GM18499 (cell line): ENCODE results near the gene SLCO4A1.

ENCODE experiments used
- ATAC-seq: cut with Tn5 transposase; IDR thresholded peaks from one replicate; pipeline ENCODE4 v1.9.1; 2021; ENCODE audit warnings: moderate number of reproducible peaks; ENCODE audit not compliant: insufficient read depth, unreplicated experiment

SLCO4A1 gene

DNA sequence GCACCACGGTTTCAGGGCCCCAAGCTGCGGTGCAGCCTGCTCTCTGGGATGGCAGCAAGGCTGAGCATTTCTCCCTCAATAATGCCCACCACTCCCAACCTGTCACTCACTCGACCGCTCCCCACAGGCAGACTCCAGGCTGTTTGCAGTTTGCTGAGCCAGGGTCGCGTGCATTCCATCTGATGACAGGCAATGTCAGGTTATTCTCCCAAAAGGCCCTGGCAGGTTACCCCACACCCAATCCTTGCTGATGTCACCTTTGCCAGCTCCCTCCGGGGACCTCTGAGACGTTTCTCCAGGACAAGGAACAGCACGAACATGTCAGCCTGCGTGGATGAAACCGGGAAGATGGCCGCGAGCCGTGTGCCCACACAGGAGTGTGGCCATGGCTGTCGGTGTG, 7.1 kb upstream of the SLCO4A1 start:
- no peak for ATAC-seq

DNA sequence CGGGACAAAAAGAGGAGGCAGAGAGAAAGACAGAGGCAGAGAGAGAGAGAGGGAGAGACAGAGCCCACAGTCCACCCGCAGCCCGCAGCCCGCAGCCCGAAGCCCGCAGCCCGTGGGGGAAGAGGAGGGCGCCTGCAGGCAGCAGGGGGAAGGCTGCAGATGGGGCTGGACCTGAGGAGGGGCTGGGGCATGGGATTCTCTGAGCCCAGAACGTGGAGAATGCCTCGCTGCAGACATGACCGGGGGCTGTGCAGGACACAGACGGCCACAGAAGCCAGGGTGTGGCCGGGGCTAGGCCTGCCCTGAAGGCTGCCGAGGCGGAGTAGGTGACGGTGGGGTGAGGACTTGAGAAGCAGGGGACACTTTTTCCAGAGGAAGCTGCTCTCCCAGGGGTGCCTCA, 6.5 kb upstream of the SLCO4A1 start:
- no peak for ATAC-seq

DNA sequence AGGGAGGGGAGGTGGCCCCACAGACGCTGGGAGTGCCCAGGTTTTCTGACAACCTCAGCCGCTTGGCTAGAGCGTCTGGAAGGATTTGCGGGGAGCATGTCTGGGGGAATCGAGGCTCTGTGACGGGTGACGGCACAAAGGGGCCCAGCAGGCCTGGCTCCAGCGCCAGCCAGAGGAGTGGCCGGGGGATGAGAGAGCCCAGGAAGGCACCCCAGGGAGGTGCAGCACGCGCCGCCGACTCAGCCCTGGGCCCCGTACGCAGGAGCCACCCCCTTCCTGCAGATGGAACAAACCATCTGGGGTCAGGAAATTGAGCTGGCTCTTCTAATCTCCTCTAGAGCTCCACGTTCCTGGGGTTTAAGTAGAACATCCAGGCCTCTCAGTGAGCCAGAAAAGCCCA, 5.9 kb upstream of the SLCO4A1 start:
- ATAC-seq: no peak

DNA sequence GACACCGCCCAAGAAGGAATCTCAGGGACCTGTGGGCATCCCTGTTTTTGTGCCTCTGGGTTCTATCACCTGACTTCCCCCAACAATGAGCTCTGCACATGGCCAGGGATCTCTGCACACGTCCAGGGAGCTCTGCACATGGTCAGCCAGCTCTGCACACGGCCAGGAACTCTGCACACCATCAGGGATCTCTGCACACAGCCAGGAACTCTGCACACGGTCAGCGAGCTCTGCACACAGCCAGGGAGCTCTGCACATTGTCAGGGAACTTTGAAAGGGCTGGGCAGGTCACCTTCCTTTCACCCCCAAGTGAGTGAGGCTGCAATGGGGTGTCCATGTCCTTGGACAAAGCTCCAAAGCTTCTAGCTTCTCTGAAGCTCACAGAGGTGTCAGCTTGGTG, 5.2 kb upstream of the SLCO4A1 start:
- ATAC-seq: no peak

DNA sequence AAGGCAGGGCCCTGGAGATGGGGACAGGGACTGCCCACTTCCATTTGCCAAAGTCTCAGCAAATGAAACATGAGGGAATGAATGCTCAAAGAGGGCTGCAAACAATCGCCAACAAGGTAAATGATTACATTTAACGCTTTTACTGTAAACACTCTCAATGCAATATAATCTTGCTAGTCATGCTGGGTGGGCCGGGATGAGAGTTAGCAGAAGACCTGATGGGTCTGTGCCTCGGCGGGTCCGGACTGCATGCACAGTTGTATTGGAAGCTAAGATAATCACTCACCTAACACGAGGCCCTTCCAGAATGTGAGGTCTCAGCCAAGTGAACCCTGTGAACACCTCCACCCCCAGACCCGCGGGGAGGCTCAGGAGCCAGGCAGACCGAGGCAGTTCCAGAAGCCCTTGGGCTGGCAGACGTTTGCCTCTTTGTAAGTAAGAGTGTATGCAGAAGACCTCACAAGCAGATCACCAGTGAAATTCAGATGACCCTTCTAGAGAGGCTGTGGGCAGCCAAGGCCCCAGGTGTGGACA, 4.7 kb upstream of the SLCO4A1 start:
- ATAC-seq: no peak

DNA sequence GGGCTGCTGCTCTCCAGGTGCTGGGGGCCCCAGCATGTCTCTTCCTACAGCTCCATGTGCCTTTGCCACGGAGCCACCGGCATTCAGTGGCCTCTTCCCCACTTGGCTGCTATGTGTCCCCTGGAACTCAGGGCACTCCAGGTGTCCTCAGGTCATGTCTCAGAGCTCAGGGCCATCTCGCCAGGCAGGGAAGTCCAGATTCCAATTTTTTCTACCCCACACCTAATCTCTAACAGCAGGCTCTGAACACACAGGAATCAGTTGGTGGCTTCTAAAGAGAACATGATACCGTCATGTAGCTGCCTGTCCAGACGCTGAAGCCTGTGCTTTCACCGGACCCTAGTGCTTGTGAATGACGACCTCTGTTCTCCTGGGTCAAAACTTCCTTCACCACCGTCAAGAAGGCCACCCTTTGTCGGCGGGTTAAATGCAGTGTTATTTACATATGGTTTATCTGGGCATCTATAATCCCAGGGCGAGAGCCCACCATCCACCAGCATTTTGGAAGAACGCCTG, 4.2 kb upstream of the SLCO4A1 start:
- ATAC-seq: no peak

DNA sequence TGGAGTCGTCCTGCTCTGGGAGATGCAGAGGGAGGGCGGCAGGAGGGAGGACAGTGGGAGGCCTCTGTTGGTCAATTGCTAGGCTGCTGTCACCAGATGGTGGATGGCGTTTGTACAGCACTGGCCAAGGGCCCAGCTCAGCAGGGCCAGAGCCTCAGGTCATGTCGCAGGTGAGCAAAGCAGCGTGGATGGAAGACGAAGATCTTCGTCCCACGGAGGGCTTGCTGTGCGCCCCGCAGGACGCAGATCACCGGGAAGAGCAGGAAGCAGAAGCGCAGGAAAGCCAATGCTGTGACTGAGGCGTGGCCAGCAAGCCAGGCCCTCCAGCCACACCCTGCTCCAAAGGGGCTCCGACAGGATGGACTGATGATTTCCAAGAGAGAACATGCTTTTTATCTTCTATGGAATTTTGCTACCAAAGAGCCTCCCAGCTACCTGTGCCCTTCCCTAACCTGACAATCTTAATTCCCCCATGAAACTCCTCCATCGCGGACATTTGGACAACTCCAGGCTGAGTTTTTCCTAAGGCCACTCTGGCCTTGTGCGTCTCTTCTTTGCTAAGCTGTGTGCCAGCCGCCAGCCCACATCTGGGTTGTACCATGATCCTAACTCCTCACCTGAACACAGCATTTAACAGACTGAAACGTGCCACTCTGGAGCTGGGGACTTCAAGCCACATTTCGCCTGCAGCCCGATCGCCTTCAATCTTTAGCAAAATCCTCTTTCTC, 3.5 kb upstream of the SLCO4A1 start:
- ATAC-seq: no peak

DNA sequence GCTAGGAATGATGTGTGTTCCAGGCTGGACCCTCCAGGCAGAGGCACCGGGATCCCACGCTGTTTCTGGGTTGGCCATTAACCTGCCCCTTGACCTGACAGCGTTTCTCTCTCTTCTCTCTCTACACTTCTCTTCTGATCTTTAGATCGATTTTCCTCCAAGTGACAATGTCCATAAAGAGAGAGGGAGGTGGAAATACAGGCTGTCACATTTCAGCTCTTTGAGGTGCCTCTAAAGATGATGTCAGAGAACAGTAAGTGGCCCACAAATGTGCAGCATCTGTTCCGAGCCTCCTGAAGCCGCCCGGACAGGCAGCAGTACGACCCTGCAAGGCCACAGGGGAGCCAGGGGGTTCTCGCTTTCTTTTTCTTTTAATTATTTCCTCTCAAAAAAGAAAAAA, 2.5 kb upstream of the SLCO4A1 start:
- ATAC-seq: no peak

DNA sequence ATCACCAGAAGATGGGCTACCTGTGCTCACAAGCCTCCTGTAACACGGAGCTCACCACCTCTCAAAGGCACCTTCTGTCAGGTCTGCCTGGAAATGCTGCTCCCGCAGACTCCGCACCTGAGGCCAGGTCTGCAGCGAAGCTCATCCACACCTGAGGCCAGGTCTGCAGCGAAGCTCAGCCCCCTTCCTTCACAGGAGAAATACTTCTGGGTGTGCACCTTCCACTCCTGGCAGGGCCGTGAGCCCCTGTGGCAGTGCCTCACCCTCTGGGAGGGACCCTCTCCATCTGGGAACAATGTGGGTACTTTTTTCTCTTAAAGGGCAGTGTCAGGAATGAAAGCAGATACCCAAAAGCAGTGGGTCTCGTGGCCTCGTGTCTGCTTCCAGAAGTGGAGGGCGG, 1.4 kb upstream of the SLCO4A1 start:
- no peak for ATAC-seq

DNA sequence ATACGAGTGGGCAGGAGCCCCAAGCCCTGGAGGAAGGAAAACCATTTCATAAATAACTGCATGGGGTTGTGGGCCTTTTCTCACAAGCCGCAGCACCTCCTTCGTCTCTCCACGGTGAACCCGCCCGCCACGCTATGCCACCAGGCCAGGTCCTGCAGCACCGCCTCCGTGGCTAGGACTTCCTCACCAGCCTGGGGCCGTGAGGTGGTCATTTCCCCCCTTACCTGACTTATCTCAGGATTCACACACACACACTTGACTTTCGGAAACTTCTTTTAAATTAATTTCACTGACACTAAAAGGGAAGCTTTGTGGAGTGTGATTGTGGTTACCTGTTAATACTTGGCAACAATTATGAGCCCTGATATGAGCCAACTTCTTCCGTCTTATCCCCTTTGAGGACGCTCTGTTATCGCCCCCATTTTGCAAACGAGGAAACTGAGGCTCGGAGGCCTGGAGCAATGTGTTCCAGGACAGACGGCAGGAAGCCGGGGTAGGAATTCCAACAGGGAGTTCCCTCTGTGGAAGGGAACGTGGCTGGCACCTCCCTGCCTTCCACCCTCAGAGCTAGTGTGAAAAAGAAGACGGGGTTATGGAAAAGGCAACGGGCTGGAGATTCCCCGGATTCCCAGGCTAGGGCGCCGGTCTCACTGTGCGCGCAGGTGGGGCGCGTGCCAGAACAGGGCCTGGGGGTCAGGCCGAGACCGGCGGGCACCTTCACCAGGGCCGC, 817 bp upstream of the SLCO4A1 start:
- no peak for ATAC-seq

DNA sequence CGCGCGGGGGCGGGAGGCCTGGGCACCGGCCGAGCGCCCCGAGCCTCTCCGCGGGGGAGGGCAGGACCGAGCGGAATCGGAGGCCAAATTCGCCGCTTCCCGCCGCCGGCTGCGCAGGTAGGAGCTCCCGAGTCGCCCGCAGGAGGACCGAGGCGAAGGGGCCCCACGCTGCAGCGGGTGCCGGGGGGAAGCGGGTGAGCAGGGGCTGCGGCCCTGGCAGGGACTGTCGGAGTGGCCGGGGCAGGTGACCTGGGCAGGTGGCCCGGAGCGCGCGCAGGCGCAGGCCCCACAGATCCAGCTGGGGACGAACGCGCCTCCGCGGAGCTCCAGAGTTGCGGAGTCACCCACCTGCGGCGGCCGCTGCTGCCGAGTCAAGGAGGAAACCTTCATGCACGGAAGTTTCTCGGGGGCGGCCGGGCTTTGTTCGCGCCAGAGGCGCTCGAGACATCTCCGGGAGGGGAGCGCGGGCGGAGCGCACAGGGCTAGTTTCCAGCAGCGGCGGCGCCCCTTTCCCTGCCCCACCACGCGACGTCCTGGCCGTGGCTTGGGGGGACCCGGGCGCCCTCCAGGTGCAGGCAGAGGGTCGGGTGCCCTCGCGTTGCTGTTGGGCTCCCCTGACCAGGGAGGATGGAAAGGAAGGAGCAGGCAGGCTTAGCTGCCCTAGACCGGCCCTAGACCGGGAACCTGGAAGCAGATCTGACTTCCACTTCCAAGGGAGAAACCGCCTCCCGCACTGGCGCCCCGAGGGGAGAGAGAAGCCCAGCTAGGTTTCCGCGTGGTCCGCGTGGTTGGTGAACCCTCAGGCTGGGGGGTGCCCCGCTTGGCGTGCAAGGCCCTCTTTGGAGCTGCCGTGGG, 590 bp downstream of the SLCO4A1 start:
- no peak for ATAC-seq

DNA sequence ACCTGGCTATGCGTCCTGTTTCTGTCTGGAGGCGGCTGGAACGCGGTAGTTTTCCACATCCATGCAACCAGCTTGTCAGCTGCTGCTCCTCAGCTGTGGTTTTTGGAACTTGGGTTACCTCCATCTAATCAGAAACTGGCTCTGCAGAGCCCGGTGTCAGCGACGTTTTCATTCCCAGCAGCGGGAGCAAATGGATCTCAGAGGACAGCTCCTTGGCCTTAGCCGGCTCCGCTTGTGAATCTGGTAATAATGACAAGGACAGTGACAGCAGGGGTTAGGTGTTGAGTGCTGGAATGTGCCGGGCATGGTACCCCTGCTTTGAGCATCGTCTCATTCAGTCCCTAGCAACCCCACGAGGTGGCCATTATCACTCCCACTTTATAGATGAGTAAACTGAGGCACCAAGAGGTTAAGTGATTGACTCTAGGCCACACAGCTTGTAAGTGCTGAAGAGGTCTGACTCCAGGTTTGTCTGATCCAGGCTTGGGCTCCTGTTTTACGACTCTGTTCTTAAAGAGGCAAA, 1.3 kb downstream of the SLCO4A1 start:
- ATAC-seq: no peak

DNA sequence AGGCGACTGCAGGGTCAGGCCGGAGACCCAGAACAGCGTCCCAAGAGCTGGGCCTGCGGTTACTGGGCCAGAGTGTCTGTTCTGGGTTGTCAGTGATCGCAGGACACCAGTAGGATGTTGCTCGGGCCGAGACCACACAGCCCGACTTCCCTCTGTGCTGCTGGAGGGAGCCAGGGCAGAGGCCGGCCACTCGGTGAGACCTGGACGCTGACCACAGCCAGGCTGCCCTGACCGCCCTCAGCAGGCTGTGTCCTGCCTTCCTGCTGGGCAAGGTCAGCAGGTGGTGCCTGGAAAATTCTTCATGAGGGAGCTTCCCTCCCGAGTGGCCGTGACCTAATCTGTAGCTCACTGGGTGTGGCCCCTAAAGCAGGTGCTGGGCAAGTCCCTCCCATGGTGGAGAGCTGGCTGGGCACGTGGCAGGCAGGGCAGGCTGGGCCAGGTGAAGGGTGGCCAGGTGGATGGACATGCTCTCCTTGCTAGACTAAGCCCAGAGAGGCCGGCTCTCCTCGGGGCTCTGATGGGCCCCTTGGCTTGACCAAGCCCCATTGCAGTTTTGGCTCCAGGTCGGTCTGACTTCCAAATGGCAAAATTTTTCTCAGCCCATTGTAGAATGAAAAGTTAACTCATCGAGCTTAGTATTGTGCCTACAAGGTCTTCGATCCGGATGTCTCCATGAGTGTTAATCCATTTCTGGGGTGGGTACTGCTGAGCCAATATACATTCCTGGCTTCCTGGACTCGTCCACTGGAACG, 1.9 kb downstream of the SLCO4A1 start:
- no peak for ATAC-seq

DNA sequence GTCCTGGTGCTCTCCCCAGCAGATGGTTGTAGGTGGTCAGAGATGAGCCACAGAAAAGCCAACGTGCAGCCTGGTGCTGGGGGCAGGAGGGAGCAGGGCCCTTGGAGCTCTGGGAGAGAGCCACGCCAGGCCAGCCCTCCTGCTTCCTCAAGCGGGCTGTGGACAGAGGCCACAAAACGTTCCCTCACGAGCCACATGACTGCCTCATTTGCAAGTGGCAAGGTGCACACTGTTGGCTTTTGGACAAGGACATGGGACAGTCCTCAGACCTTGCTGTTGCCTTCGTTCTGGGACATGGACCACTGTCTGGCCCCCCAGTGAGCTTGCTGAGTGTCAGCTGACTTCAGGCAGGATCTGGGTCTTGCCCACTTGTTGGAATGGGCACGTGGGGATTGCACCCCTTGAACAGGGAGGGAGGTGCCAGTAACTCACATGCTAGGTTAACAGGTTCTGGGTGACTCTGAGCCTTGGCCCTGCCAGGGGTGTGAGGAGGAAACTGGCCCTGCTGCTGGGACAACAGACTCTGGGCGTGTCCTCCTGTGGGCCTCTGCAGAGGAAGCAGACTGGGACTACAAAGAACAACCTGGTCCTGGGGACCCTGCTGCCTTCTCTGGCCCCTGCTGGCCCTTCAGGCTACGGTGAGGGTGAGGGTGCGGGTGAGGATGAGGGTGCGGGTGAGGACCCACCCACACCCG, 2.6 kb downstream of the SLCO4A1 start:
- no peak for ATAC-seq

DNA sequence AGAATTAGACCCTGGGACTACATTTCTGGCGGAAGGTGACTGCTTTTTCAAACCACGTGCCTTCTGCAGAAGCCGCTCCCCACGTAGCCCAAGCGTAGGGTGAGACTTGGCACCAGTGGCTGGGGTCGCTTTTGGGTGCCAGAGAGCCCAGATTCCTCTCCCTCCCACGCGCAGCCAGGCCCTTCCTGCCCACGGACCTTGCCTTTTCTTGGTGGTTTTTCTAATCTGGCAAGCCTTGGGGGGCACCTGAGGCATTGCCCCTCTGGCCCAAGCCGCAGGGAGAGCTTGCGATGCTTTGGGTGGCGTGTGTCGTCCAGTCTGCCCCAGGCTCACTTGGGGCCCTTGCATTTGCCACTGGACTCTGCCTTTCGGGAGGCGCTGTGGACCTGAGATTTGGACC, 3.3 kb downstream of the SLCO4A1 start:
- no peak for ATAC-seq

DNA sequence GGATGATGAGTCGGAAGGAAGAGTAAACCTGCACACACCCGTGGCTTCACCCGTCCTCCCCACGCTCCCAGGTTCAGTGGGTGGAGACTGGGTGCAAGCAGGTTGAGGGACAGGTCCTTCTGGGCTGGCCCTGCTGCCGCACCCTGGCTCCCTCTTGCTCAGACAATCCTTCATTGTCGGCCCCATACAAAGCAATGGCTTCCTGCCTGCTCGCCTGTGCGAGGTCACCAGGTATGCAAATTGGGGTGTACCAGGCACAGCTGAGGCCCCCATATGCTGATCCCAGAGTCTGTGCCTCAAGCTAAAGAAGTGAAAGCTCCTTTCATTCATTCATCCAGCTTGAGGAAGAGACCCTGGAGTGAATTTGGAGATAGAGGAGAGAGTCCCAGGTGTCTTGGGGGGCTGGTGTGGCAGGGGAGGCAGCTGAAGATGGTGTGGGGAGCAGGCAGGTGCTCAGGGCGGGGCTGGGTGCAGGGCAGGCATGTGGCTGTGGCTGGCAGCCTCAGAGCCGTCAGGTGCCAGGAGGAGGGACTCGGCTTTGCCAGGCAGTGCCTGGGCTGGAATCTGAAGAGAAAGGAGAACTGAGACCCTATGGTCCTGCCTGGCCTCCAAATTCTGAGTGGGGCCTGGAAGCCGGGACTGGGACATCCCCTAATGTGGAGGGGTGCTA, 4.7 kb downstream of the SLCO4A1 start:
- ATAC-seq: no peak

DNA sequence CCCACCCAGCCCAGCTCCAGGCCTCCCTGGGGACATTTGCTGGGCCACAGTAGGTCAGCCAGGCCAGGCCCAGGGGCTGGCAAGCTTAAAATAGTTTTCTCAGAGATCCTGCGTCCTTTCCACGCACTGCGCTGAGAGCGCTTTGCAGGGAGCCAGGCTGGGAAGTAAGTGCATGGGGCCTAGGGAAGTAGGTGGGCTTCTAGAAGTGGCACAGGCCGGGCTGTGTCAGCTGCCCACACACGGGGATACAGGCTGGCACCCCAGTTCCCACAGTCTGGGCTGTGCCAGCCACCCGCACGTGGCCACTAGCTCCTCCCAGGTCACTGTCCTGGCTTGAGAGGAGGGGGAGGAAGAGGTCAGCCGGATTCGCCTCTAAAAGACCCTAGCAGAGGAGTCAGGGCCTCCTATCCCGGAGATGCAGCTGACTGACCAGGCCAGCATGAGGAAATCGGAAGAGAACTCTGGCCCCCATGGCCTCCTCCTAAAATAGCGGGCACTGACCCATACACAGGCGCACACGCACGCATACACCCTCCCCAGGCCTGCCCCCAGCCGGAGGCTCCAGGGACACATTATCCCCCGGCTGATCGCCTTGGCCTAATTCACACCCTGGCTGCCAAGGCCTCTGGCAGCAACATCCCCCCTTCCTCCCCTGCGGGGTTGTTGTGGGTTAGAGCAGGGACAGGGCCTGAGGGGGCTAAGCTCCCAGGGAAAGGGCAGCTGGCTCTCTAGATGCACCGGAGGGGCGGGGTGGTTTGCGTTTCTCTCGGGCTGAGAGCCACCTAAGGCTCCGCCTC, 5.4 kb downstream of the SLCO4A1 start:
- no peak for ATAC-seq
